Smooth muscle cell (in vitro differentiated cells): Measurements from ENCODE around the gene SPACA4. TPM values are rescaled to one million over a fixed set of nuclear protein-coding genes. Genes with fewer than 3 reads are reported as not detected.
A peak's percentile ranks its signal among the peaks of the same experiment; 100 is the strongest.

Experiments used
- DNase-seq: peaks from one replicate; lab custom pipeline; 2025; ENCODE audit not compliant: unreplicated experiment; lab: John Stamatoyannopoulos, UW
- H2AFZ ChIP-seq: fragments of 200-600 bp; sonication (generic); 2 replicates; pipeline ENCODE4 v1.6.0; 2016; ENCODE audit warnings: antibody characterized with exemption, low read depth, mild to moderate bottlenecking
- H3F3A ChIP-seq: fragments of 200-600 bp; sonication (generic); 2 replicates; pipeline ENCODE4 v1.6.0; 2017; ENCODE audit warnings: antibody characterized with exemption, low read depth
- H3K27ac ChIP-seq: fragments of 200-600 bp; sonication (generic); 2 replicates; pipeline ENCODE4 v1.5.1; 2016; ENCODE audit warnings: low read depth, mild to moderate bottlenecking
- H3K27me3 ChIP-seq: fragments of 200-600 bp; sonication (generic); 2 replicates; pipeline ENCODE4 v1.6.1; 2016; ENCODE audit warnings: low read depth, mild to moderate bottlenecking
- H3K36me3 ChIP-seq: fragments of 200-600 bp; sonication (generic); 2 replicates; pipeline ENCODE4 v1.5.1; 2016; ENCODE audit warnings: low read depth
- H3K4me1 ChIP-seq: fragments of 200-600 bp; sonication (generic); 2 replicates; pipeline ENCODE4 v1.5.1; 2016; ENCODE audit warnings: low read depth
- H3K4me2 ChIP-seq: fragments of 200-600 bp; sonication (generic); 2 replicates; pipeline ENCODE4 v1.6.0; 2016; ENCODE audit warnings: mild to moderate bottlenecking
- H3K4me3 ChIP-seq: fragments of 200-600 bp; sonication (generic); 2 replicates; pipeline ENCODE4 v1.5.1; 2016; ENCODE audit warnings: mild to moderate bottlenecking
- H3K79me2 ChIP-seq: fragments of 200-600 bp; sonication (generic); 2 replicates; pipeline ENCODE4 v1.6.0; 2016; ENCODE audit warnings: low read depth, mild to moderate bottlenecking
- H3K9ac ChIP-seq: fragments of 200-600 bp; sonication (generic); 2 replicates; pipeline ENCODE4 v1.6.0; 2016; ENCODE audit warnings: low read depth
- H3K9me3 ChIP-seq: fragments of 200-600 bp; sonication (generic); replicated peaks from 2 replicates; pipeline ENCODE4 v1.5.1; 2016; ENCODE audit warnings: low read depth
- H4K20me1 ChIP-seq: fragments of 200-600 bp; sonication (generic); 2 replicates; pipeline ENCODE4 v1.6.0; 2016; ENCODE audit warnings: low read depth
- CTCF ChIP-seq: fragments of 200-600 bp; sonication (generic); IDR thresholded peaks from 2 replicates; pipeline ENCODE4 v1.5.1; 2017; ENCODE audit warnings: borderline replicate concordance, mild to moderate bottlenecking, antibody characterized with exemption; ENCODE audit not compliant: insufficient read depth, poor library complexity, severe bottlenecking
- WGBS: methylation state at CpG from one replicate; pipeline ENCODE4 v1.1.7; 2016; ENCODE audit warnings: low lambda C conversion rate; 5-methylcytosine and 5-hydroxymethylcytosine counted together
- polyA plus RNA-seq: library from polyadenylated mRNA; unstranded; fragments of >200 nt; fragmentation: Nextera tagmentation; extraction: Ambion mirVana; gene quantifications from 2 replicates; pipeline ENCODE4 v1.2.1, GENCODE V29; 2016
- total RNA-seq: library from RNA; depleted of rRNA; stranded (reverse); fragments of >200 nt; gene quantifications from 2 replicates; pipeline ENCODE4 v1.2.3, GENCODE V29; 2014

SPACA4 gene
- total RNA-seq (not detected in 2 replicates), polyA plus RNA-seq (0.43 TPM in 1 of 2 replicates, not detected in the other)

GRCh38 chr19:48606463-48607358 lies at the start of gene SPACA4:
SPACA4 (plus strand) TSS chr19:48606742; CDS start chr19:48606979, 237 bp downstream.
- Histone ChIP-seq H3K27me3 (no peaks in the 10 kb centered on the region), H3K36me3 (no peaks in the 10 kb centered on the region), H3K79me2 (no peaks in the 10 kb centered on the region), H3K4me3 (no peak within 1 kb of the TSS), H3K4me2 (no peak within 1 kb of the TSS), H3K9ac (no peak within 1 kb of the TSS), H2AFZ (no peak within 1 kb of the TSS), H4K20me1 (no peaks in the 10 kb centered on the region), H3K27ac (no peak within 1 kb of the TSS), H3K9me3 (no peaks in the 10 kb centered on the region), H3F3A (no peaks in the 10 kb centered on the region), H3K4me1 (no peaks in the 10 kb centered on the region)
- no peak for DNase-seq
- WGBS = 94% methylated on average over 39 of the region's 39 CpGs
- no peak for TF ChIP-seq CTCF

DNA sequence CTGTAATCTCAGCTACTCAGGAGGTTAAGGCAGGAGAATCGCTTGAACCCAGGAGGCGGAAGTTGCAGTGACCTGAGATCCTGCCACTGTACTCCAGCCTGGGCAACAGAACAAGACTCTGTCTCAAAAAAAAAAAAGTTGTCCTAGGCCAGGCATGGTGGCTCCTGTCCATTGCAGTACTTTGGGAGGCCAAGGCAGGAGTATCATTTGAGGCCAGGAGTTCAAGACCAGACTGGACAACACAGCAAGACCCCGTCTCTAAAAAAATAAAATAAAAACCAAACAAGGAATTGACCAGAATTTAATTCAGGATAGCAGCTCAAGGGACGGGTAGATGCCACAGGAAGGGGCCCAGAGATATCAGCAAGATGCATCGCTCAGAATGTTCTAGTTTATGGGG lies 49.7 kb upstream of the SPACA4 start:
- 93% methylated on average over 5 of the region's 5 CpGs for WGBS
- Histone ChIP-seq H3K36me3 (no peaks in the 10 kb centered on the region), H3K9ac (no peak overlapping the region), H3K4me3 (no peak overlapping the region), H3K9me3 (no peaks in the 10 kb centered on the region), H3K79me2 (no peaks in the 10 kb centered on the region), H3K27ac (no peak overlapping the region), H3K4me2 (no peak overlapping the region), H2AFZ (no peak overlapping the region), H4K20me1 (no peaks in the 10 kb centered on the region), H3K27me3 (no peaks in the 10 kb centered on the region), H3F3A (peaks cover 25% of the 10 kb centered on the region), H3K4me1 (peaks cover 3% of the 10 kb centered on the region)
- no peak for DNase-seq
- TF ChIP-seq CTCF = no peak

GRCh38 chr19:48558018-48558684 lies 48.4 kb upstream of the SPACA4 start:
- Histone ChIP-seq H3K4me3 (peak overlapping the region; percentile 21), H3K9ac (no peak overlapping the region), H4K20me1 (no peaks in the 10 kb centered on the region), H2AFZ (peak overlapping the region; percentile 90), H3F3A (peaks cover 25% of the 10 kb centered on the region), H3K4me1 (peaks cover 3% of the 10 kb centered on the region), H3K27me3 (no peaks in the 10 kb centered on the region), H3K4me2 (peak overlapping the region; percentile 76), H3K27ac (no peak overlapping the region), H3K9me3 (no peaks in the 10 kb centered on the region), H3K36me3 (no peaks in the 10 kb centered on the region), H3K79me2 (no peaks in the 10 kb centered on the region)
- 32% methylated on average over 27 of the region's 27 CpGs for WGBS
- TF ChIP-seq CTCF = no peak
- no peak for DNase-seq
